ENCODE measurements around the gene IQCN.

Gene IQCN

GRCh38 chr19:18274219-18274780 is at the start of gene IQCN:
Gene IQCN (minus strand): TSS chr19:18274452. CDS start chr19:18269478, 4,974 bp downstream.
- ATAC-seq: peak in 1 of 2 donors; percentile 11

GRCh38 chr19:18322759-18323460 is 48.7 kb upstream of the IQCN start, which contains the start of gene LSM4:
Gene LSM4 (minus strand): TSS chr19:18323076. CDS start chr19:18323020, 56 bp downstream.
- ATAC-seq: peak; percentile 97

GRCh38 chr19:18322318-18322758 is 48.1 kb upstream of the IQCN start:
- ATAC-seq: no peak

- ATAC-seq: no peak
Measured at GRCh38 chr19:18321734-18322102, 47.5 kb upstream of the IQCN start.

GRCh38 chr19:18320865-18321733 is 46.8 kb upstream of the IQCN start:
- ATAC-seq: no peak

GRCh38 chr19:18319591-18320135 is 45.4 kb upstream of the IQCN start:
- no peak for ATAC-seq

GRCh38 chr19:18317961-18318800 is 43.9 kb upstream of the IQCN start:
- ATAC-seq: peak; percentile 21 to 62

- ATAC-seq: no peak
Measured at GRCh38 chr19:18313398-18313797, 39.1 kb upstream of the IQCN start.

- no peak for ATAC-seq
Measured at GRCh38 chr19:18312092-18312534, 37.9 kb upstream of the IQCN start.

- ATAC-seq: no peak
Measured at GRCh38 chr19:18311502-18312091, 37.3 kb upstream of the IQCN start.

GRCh38 chr19:18310966-18311365 is 36.7 kb upstream of the IQCN start:
- ATAC-seq: no peak

GRCh38 chr19:18310118-18310909 is 36.1 kb upstream of the IQCN start:
- ATAC-seq: no peak

- no peak for ATAC-seq
Measured at GRCh38 chr19:18309525-18310064, 35.3 kb upstream of the IQCN start.

- ATAC-seq: no peak
Measured at GRCh38 chr19:18308948-18309325, 34.7 kb upstream of the IQCN start.

- ATAC-seq: no peak
Measured at GRCh38 chr19:18308051-18308947, 34.0 kb upstream of the IQCN start.

GRCh38 chr19:18307271-18307681 is 33.0 kb upstream of the IQCN start:
- ATAC-seq: no peak

- ATAC-seq: no peak
Measured at GRCh38 chr19:18306888-18307260, 32.6 kb upstream of the IQCN start.

- no peak for ATAC-seq
Measured at GRCh38 chr19:18306209-18306887, 32.1 kb upstream of the IQCN start.

All from activated CD4-positive, CD25-positive, alpha-beta regulatory T cell treated with anti-CD3 and anti-CD28 coated beads, Interleukin-2, amount 50 U/mL, for 24 hours (primary cell).